Spleen (tissue), 7 donors: ENCODE data around the gene FBN1.

Experiments
- POLR2AphosphoS5 ChIP-seq, 3 donors: sonication (generic); formaldehyde crosslinking; IDR thresholded peaks; one replicate each; pipeline ENCODE4 v1.5.1; 2017; ENCODE audit warnings: antibody characterized with exemption in 3 of 3
- TF ChIP-seq, protein P1 (sequence below), 11 experiments: fragments of 200-600 bp in 7 of 11; fragments of 450-650 bp in 4 of 11; sonication (generic) in 4 of 11; IDR thresholded peaks in 8 of 11; conservative IDR thresholded peaks in 3 of 11; 1 replicate in 7 of 11; 2 replicates in 4 of 11; pipeline versions ENCODE4 v1.4.0 to v1.8.0; 2016 to 2021; ENCODE audit warnings: antibody characterized with exemption in 11 of 11, inconsistent platforms in 4 of 11, mild to moderate bottlenecking in 1 of 11
- donor health status: DM: no; HTN: no; CAD: no; lungs with moderate emphysema.
- donor health status: DM: no; HTN: no; CAD: no.
- donor health status: DM: no; HTN: no; CAD: no.

DNA sequence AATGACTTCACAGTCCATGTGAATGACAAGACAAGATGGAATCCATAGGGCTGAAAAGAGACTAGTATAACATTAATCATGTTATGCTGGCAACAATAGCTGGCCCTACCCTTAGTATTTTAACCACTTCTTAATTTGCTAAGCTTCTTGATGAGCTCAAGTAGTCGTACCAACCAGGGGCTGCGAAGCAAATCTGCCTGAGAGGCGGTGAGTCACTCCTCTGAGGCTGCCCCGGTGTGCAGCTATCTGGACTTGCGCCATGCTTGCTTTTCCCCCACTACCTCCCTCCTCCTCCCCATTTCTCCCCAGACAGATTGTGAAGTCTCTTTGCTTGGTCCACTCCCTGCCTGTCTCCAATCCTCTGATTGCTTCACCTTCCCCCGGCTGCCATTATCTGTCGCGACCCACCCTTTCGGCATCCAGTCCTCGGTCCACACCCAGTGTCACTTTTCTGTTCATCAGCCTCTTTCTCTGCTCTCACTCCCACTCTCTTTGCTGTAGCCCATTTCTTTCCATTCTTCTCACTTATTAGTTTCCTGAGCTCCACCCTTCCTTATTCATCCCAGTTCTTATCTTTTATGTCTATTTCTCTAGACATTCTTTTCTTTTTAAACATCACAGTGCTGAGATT lies 271.6 kb downstream of the FBN1 start:
- TF ChIP-seq, protein P1, sequence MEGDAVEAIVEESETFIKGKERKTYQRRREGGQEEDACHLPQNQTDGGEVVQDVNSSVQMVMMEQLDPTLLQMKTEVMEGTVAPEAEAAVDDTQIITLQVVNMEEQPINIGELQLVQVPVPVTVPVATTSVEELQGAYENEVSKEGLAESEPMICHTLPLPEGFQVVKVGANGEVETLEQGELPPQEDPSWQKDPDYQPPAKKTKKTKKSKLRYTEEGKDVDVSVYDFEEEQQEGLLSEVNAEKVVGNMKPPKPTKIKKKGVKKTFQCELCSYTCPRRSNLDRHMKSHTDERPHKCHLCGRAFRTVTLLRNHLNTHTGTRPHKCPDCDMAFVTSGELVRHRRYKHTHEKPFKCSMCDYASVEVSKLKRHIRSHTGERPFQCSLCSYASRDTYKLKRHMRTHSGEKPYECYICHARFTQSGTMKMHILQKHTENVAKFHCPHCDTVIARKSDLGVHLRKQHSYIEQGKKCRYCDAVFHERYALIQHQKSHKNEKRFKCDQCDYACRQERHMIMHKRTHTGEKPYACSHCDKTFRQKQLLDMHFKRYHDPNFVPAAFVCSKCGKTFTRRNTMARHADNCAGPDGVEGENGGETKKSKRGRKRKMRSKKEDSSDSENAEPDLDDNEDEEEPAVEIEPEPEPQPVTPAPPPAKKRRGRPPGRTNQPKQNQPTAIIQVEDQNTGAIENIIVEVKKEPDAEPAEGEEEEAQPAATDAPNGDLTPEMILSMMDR (IDR thresholded peaks at IDR 0.05 in 8 of 11, conservative IDR thresholded peaks at IDR 0.05 in 3 of 11), result no peak
- TF ChIP-seq POLR2AphosphoS5 (IDR thresholded peaks at IDR 0.05), result no peak
